Trophoblast cell (in vitro differentiated cells and primary cell): ENCODE results near the gene PLCE1.
"Not testable (repeated sequence)": the region's sequence is repeated elsewhere in the genome, so short reads cannot be mapped to it uniquely, and the experiment has no call there.

ENCODE experiments used
- DNase-seq, 2 donors: peaks; one replicate each; pipeline ENCODE4 v3.0.0-alpha.2; 2016
- H2AFZ ChIP-seq: 2 replicates; pipeline ENCODE4 v1.6.1; 2013; ENCODE audit warnings: low read length, moderate library complexity, mild to moderate bottlenecking; ENCODE audit not compliant: insufficient read depth, poor library complexity
- H2AK5ac ChIP-seq: 2 replicates; pipeline ENCODE4 v1.6.1; 2013; ENCODE audit warnings: mild to moderate bottlenecking, low read length
- H2BK120ac ChIP-seq: 2 replicates; pipeline ENCODE4 v1.6.1; 2013; ENCODE audit warnings: low read length, mild to moderate bottlenecking, moderate library complexity; ENCODE audit not compliant: insufficient read depth, poor library complexity
- H2BK12ac ChIP-seq: 2 replicates; pipeline ENCODE4 v1.6.1; 2013; ENCODE audit warnings: mild to moderate bottlenecking, low read length, moderate library complexity
- H2BK5ac ChIP-seq: 2 replicates; pipeline ENCODE4 v1.6.1; 2013; ENCODE audit warnings: low read length, low read depth, moderate library complexity, mild to moderate bottlenecking; ENCODE audit not compliant: poor library complexity
- H3K14ac ChIP-seq: 2 replicates; pipeline ENCODE4 v1.6.1; 2013; ENCODE audit warnings: mild to moderate bottlenecking, low read length
- H3K18ac ChIP-seq: 2 replicates; pipeline ENCODE4 v1.6.1; 2013; ENCODE audit warnings: mild to moderate bottlenecking, low read length
- H3K23ac ChIP-seq: 2 replicates; pipeline ENCODE4 v1.6.1; 2013; ENCODE audit warnings: low read length
- H3K27ac ChIP-seq: 2 replicates; pipeline ENCODE4 v1.5.1; 2013; ENCODE audit warnings: low read depth, mild to moderate bottlenecking, inconsistent platforms, low read length, moderate library complexity
- H3K27me3 ChIP-seq: 2 replicates; pipeline ENCODE4 v1.6.1; 2013; ENCODE audit warnings: inconsistent platforms, mild to moderate bottlenecking, low read length, moderate library complexity; ENCODE audit not compliant: insufficient read depth
- H3K36me3 ChIP-seq, 2 experiments: 1 replicate in 1 of 2; 2 replicates in 1 of 2; pipeline ENCODE4 v1.6.1; 2013; ENCODE audit warnings: low read length in 2 of 2, mild to moderate bottlenecking in 2 of 2, moderate library complexity in 1 of 2; ENCODE audit not compliant: insufficient read depth in 2 of 2, control insufficient read depth in 1 of 2
- H3K4ac ChIP-seq: 2 replicates; pipeline ENCODE4 v1.6.1; 2013; ENCODE audit warnings: low read depth, mild to moderate bottlenecking, low read length, moderate library complexity
- H3K4me1 ChIP-seq, 2 experiments: 1 replicate in 1 of 2; 2 replicates in 1 of 2; pipeline ENCODE4 v1.6.1; 2013; ENCODE audit warnings: low read length in 2 of 2, mild to moderate bottlenecking in 2 of 2, moderate library complexity in 1 of 2; ENCODE audit not compliant: insufficient read depth in 2 of 2, control insufficient read depth in 1 of 2
- H3K4me2 ChIP-seq: 2 replicates; pipeline ENCODE4 v1.6.1; 2013; ENCODE audit warnings: inconsistent platforms, mild to moderate bottlenecking, low read length, moderate library complexity
- H3K4me3 ChIP-seq: 2 replicates; pipeline ENCODE4 v1.5.1; 2013; ENCODE audit warnings: mild to moderate bottlenecking, low read depth, low read length, inconsistent platforms
- H3K79me1 ChIP-seq: one replicate; pipeline ENCODE4 v1.6.1; 2013; ENCODE audit warnings: low read length
- H3K79me2 ChIP-seq: 2 replicates; pipeline ENCODE4 v1.6.1; 2013; ENCODE audit warnings: low read length, mild to moderate bottlenecking; ENCODE audit not compliant: control insufficient read depth, insufficient read depth, poor library complexity
- H3K9ac ChIP-seq: 2 replicates; pipeline ENCODE4 v1.6.1; 2013; ENCODE audit warnings: mild to moderate bottlenecking, low read length
- H3K9me3 ChIP-seq: 2 replicates; pipeline ENCODE4 v1.6.1; 2013; ENCODE audit warnings: low read depth, mild to moderate bottlenecking, control low read depth, inconsistent platforms, low read length; ENCODE audit not compliant: insufficient read depth
- H4K12ac ChIP-seq: 2 replicates; pipeline ENCODE4 v1.6.1; 2013; ENCODE audit warnings: low read depth, mild to moderate bottlenecking, low read length, moderate library complexity
- H4K8ac ChIP-seq: 2 replicates; pipeline ENCODE4 v1.6.1; 2013; ENCODE audit warnings: low read depth, mild to moderate bottlenecking, low read length, moderate library complexity
- H4K91ac ChIP-seq: one replicate; pipeline ENCODE4 v1.6.1; 2013; ENCODE audit warnings: low read depth, mild to moderate bottlenecking, low read length, moderate library complexity
- WGBS: extraction: QIAGEN DNeasy Blood & Tissue Kit; methylation state at CpG from one replicate; pipeline ENCODE4 v1.1.7; 2013; ENCODE audit warnings: missing lambda C conversion rate; ENCODE audit not compliant: insufficient read length, insufficient coverage; ENCODE audit errors: extremely low coverage; 5-methylcytosine and 5-hydroxymethylcytosine counted together

The PLCE1 gene

DNA sequence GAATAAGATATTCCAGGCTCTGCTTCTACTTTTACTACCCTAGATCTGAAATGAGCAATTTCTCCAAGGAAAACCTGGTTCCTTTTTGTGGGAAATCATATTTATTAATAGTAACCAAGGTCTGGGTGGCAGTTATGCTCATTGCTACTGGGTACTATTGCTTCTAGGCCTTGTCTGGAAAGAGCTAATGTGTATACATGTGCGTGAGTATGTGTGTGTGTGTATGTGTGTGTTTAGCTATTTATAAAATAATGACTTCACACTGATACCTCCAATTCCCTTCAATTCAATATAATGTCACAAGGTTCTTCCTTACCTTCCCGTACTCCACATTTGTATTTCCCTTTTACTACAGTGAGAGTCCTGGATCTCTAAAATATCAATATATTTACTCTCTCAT lies 26.0 kb upstream of the PLCE1 start:
- no peak overlapping the region for H3K4me3 ChIP-seq
- no peak overlapping the region for H2BK12ac ChIP-seq
- H4K91ac ChIP-seq, result no peak overlapping the region
- no peak overlapping the region for H4K8ac ChIP-seq
- no peak overlapping the region for H3K9ac ChIP-seq
- H3K4ac ChIP-seq, result no peak overlapping the region
- H3K79me1 ChIP-seq, result no peaks in the 10 kb centered on the region
- no peaks in the 10 kb centered on the region for H3K79me2 ChIP-seq
- no CpG with 5 or more reads among the region's 2 CpGs for WGBS
- H2BK5ac ChIP-seq, result no peak overlapping the region
- H2BK120ac ChIP-seq, result no peak overlapping the region
- H3K4me1 ChIP-seq, result no peaks in the 10 kb centered on the region
- no peak for DNase-seq
- no peak overlapping the region for H3K23ac ChIP-seq
- H2AFZ ChIP-seq, result no peak overlapping the region
- no peaks in the 10 kb centered on the region for H3K27me3 ChIP-seq
- no peak overlapping the region for H3K14ac ChIP-seq
- H3K18ac ChIP-seq, result no peak overlapping the region
- no peaks in the 10 kb centered on the region for H3K36me3 ChIP-seq
- H3K4me2 ChIP-seq, result no peak overlapping the region
- H3K27ac ChIP-seq, result no peak overlapping the region
- no peak overlapping the region for H2AK5ac ChIP-seq
- no peak overlapping the region for H4K12ac ChIP-seq
- peaks cover 3% of the 10 kb centered on the region for H3K9me3 ChIP-seq

DNA sequence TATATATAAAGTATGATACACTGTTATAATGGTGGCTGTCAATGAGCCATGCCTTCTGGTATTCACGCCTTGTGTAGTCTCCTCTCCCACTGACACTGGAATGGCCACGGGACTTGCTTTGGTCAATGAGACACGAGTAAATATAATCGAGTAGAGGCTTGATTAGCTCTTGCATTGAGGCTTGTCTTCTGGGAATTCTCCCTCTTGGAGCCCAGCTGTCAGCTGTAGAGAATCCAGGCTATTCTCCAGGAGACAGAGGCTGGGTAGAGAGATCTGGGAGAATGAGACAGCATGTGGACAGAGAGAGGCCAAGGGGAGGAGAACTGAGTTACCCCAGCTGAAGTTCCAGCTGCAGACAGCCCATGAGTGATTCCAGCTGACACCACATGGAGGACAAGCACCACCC lies 25.2 kb upstream of the PLCE1 start:
- Histone ChIP-seq H2BK5ac (no peak overlapping the region), H3K4me1 (no peaks in the 10 kb centered on the region), H3K36me3 (no peaks in the 10 kb centered on the region), H3K23ac (no peak overlapping the region), H3K9me3 (peaks cover 3% of the 10 kb centered on the region), H3K9ac (no peak overlapping the region), H3K4me3 (no peak overlapping the region), H3K27me3 (no peaks in the 10 kb centered on the region), H4K8ac (no peak overlapping the region), H2AK5ac (no peak overlapping the region), H3K14ac (no peak overlapping the region), H3K27ac (no peak overlapping the region), H2BK12ac (no peak overlapping the region), H3K79me1 (no peaks in the 10 kb centered on the region), H3K4ac (no peak overlapping the region), H2AFZ (no peak overlapping the region), H2BK120ac (no peak overlapping the region), H4K12ac (no peak overlapping the region), H3K4me2 (no peak overlapping the region), H3K79me2 (no peaks in the 10 kb centered on the region), H4K91ac (no peak overlapping the region), H3K18ac (no peak overlapping the region)
- DNase-seq, result no peak
- no CpG with 5 or more reads among the region's 4 CpGs for WGBS

DNA sequence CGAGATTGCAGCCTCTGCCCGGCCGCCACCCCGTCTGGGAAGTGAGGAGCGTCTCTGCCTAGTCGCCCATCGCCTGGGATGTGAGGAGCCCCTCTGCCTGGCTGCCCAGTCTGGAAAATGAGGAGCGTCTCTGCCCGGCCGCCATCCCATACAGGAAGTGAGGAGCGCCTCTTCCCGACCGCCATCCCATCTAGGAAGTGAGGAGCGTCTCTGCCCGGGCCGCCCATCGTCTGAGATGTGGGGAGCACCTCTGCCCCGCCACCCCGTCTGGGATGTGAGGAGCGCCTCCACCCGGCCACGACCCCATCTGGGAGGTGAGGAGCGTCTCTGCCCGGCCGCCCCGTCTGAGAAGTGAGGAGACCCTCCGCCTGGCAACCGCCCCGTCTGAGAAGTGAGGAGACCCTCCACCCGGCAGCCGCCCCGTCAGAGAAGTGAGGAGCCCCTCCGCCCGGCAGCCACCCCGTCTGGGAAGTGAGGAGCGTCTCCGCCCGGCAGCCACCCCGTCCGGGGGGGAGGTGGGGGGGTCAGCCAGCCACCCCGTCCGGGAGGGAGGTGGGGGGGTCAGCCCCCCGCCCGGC lies 23.2 kb upstream of the PLCE1 start:
- not testable (repeated sequence) for H3K4me3 ChIP-seq, H4K91ac ChIP-seq, DNase-seq, H3K23ac ChIP-seq, H4K12ac ChIP-seq, H3K79me2 ChIP-seq, H3K27ac ChIP-seq, H3K9me3 ChIP-seq, H3K4me1 ChIP-seq, H3K36me3 ChIP-seq, H3K14ac ChIP-seq, H2BK5ac ChIP-seq, H3K9ac ChIP-seq, H2AFZ ChIP-seq, H2AK5ac ChIP-seq, H2BK12ac ChIP-seq, H3K79me1 ChIP-seq, H4K8ac ChIP-seq, H3K4ac ChIP-seq, H3K27me3 ChIP-seq, H3K4me2 ChIP-seq, H2BK120ac ChIP-seq, H3K18ac ChIP-seq
- no CpG with 5 or more reads among the region's 44 CpGs for WGBS

DNA sequence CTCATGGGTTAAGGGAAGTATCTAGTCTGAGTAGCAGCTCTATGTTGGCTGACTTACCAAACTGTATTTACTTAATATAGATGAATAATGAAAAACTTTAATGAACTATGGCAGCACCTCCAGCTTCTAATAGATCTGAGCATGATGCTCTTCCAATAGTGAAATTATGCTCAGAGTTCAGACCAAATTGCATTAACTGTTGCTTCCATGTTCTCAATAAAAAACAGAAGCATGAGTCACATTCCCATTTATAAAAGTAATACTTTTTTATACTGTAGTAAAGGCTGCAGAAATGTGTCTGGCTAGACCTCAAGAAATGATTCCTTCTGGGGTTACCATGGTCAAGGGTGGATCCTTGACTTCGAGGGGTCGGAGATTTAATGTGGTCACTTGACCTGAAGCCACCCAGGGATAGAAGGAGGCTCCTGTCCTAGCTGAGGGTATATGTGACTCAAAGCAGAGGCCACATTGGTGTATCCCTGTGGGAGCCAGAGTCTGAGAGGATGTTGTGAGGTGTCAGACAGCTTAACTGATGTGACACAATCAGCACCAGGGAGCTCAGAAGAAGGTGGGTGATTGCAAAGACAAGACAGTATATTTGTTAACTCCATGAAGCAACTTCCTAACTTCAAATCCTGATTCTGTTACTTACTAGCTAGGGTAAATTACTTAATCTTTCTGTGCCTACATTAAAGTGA lies 19.8 kb upstream of the PLCE1 start:
- no peak for DNase-seq
- Histone ChIP-seq H3K4me2 (no peak overlapping the region), H3K14ac (no peak overlapping the region), H4K8ac (no peak overlapping the region), H3K79me1 (no peaks in the 10 kb centered on the region), H2BK120ac (no peak overlapping the region), H2BK12ac (no peak overlapping the region), H4K12ac (no peak overlapping the region), H3K79me2 (no peaks in the 10 kb centered on the region), H3K4me1 (no peaks in the 10 kb centered on the region), H3K4ac (no peak overlapping the region), H3K9ac (no peak overlapping the region), H3K4me3 (no peak overlapping the region), H3K36me3 (no peaks in the 10 kb centered on the region), H3K27me3 (no peaks in the 10 kb centered on the region), H2AK5ac (no peak overlapping the region), H3K18ac (no peak overlapping the region), H3K23ac (no peak overlapping the region), H4K91ac (no peak overlapping the region), H2BK5ac (no peak overlapping the region), H3K9me3 (peaks cover 3% of the 10 kb centered on the region), H3K27ac (no peak overlapping the region), H2AFZ (no peak overlapping the region)
- no CpG with 5 or more reads among the region's 2 CpGs for WGBS
